Renal pelvis (tissue), 4 donors: ENCODE results near the gene SCAF1. TPM values are rescaled to one million over a fixed set of nuclear protein-coding genes. Genes with fewer than 3 reads are reported as not detected.

ENCODE experiments used
- DNase-seq: peaks from one replicate; pipeline ENCODE4 v3.0.0-alpha.2; 2013
- polyA plus RNA-seq, 3 donors: library from polyadenylated mRNA; unstranded; fragments of 120-200 nt; gene quantifications; one replicate each; pipeline ENCODE4 v1.2.1, GENCODE V29; 2013; ENCODE audit not compliant: insufficient read length in 3 of 3

SCAF1 gene
- polyA plus RNA-seq, 3 donors = 36.6 to 45.7 (median 45.0) TPM

- no peak for DNase-seq
Observed at GRCh38 chr19:49639401-49640112, 2.5 kb upstream of the SCAF1 start.

GRCh38 chr19:49640113-49640898 is 1.7 kb upstream of the SCAF1 start, which contains the start of gene RRAS:
Gene RRAS (minus strand): TSS chr19:49640143. CDS start chr19:49640098, 45 bp downstream.
- DNase-seq = peak; percentile 100

- DNase-seq = no peak
Observed at GRCh38 chr19:49642492-49643035, 555 bp downstream of the SCAF1 start.

GRCh38 chr19:49643466-49643865 is 1.5 kb downstream of the SCAF1 start:
- DNase-seq = no peak

- DNase-seq = no peak
Observed at GRCh38 chr19:49645592-49645991, 3.6 kb downstream of the SCAF1 start.

- DNase-seq = no peak
Observed at GRCh38 chr19:49645995-49646394, 4.0 kb downstream of the SCAF1 start.

GRCh38 chr19:49646586-49646985 is 4.6 kb downstream of the SCAF1 start:
- no peak for DNase-seq

GRCh38 chr19:49651029-49651819 is 9.2 kb downstream of the SCAF1 start:
- DNase-seq = no peak

- DNase-seq = no peak
Observed at GRCh38 chr19:49651820-49652550, 10.0 kb downstream of the SCAF1 start.

- DNase-seq = no peak
Observed at GRCh38 chr19:49652551-49653465, 10.8 kb downstream of the SCAF1 start.

- DNase-seq = no peak
Observed at GRCh38 chr19:49653466-49653806, 11.4 kb downstream of the SCAF1 start.

GRCh38 chr19:49654581-49654980 is 12.6 kb downstream of the SCAF1 start:
- no peak for DNase-seq

GRCh38 chr19:49655570-49656455 is 13.8 kb downstream of the SCAF1 start:
- no peak for DNase-seq

GRCh38 chr19:49656456-49657109 is 14.6 kb downstream of the SCAF1 start:
- DNase-seq = no peak

GRCh38 chr19:49657493-49658138 is 15.6 kb downstream of the SCAF1 start:
- DNase-seq = no peak

- no peak for DNase-seq
Observed at GRCh38 chr19:49658139-49658517, 16.1 kb downstream of the SCAF1 start.

- DNase-seq = no peak
Observed at GRCh38 chr19:49658566-49659442, 16.8 kb downstream of the SCAF1 start.
